ENCODE measurements around the gene SEC14L3. TPM values are rescaled to one million over a fixed set of nuclear protein-coding genes. Genes with fewer than 3 reads are reported as not detected.

SEC14L3 gene
- total RNA-seq, 1 experiment from 2014 or later: not detected

GRCh38 chr22:30420347-30421125 lies 51.3 kb downstream of the SEC14L3 start:
- peaks cover 46% of the 10 kb centered on the region for H3K36me3 Mint-ChIP-seq
- H3K4me3 Mint-ChIP-seq: no peak overlapping the region
- DNase-seq (ENCODE audit: low spot score) (no peak), ATAC-seq (no peak)
- CTCF ChIA-PET: no interaction called here
- no peaks in the 10 kb centered on the region for H3K9me3 Mint-ChIP-seq
- peaks cover 26% of the 10 kb centered on the region for H3K4me1 Mint-ChIP-seq
- TF ChIP-seq E2F1 (CRISPR knock-in tag; IDR thresholded peaks at IDR 0.05) (no peak), HMGA2 (CRISPR knock-in tag; IDR thresholded peaks at IDR 0.05) (no peak), ZNF512 (CRISPR knock-in tag; IDR thresholded peaks at IDR 0.05; ENCODE audit: borderline replicate concordance) (no peak), IRF2 (CRISPR knock-in tag; IDR thresholded peaks at IDR 0.05; ENCODE audit: borderline replicate concordance, low read depth) (no peak), ZNF532 (CRISPR knock-in tag; IDR thresholded peaks at IDR 0.05; ENCODE audit: borderline replicate concordance) (no peak), IRF1 (CRISPR knock-in tag; IDR thresholded peaks at IDR 0.05) (no peak), SOX15 (CRISPR knock-in tag; IDR thresholded peaks at IDR 0.05) (no peak), E2F5 (CRISPR knock-in tag; IDR thresholded peaks at IDR 0.05) (no peak)
- no peak overlapping the region for H3K27ac Mint-ChIP-seq
- POLR2A ChIA-PET: interaction anchor here (0.7 kb wide), 1 partner anchor 814 kb away, joined by 5 read pairs; no protein-coding TSS in a partner anchor
- no peaks in the 10 kb centered on the region; the same call in 1 of the 2 replicates for H3K27me3 Mint-ChIP-seq (ENCODE audit: low read depth)

- no peak for ATAC-seq
- no peak overlapping the region for H3K27ac Mint-ChIP-seq
- POLR2A ChIA-PET: no interaction called here
- peaks cover 5% of the 10 kb centered on the region for H3K4me1 Mint-ChIP-seq
- CTCF ChIA-PET: interaction anchor here (0.9 kb wide), 1 partner anchor 30 kb away, joined by 3 read pairs; the partner anchor contains the start of gene RNF215
- H3K9me3 Mint-ChIP-seq: no peaks in the 10 kb centered on the region
- H3K36me3 Mint-ChIP-seq: peaks cover 53% of the 10 kb centered on the region
- no peak for DNase-seq (ENCODE audit: low spot score)
- no peak overlapping the region for H3K4me3 Mint-ChIP-seq
- H3K27me3 Mint-ChIP-seq (ENCODE audit: low read depth): no peaks in the 10 kb centered on the region
- no peak for TF ChIP-seq ZNF396 (CRISPR knock-in tag; IDR thresholded peaks at IDR 0.05; ENCODE audit: borderline replicate concordance)
- no peak for TF ChIP-seq NFATC4 (CRISPR knock-in tag; IDR thresholded peaks at IDR 0.05)
- no peak for TF ChIP-seq ZNF512 (CRISPR knock-in tag; IDR thresholded peaks at IDR 0.05; ENCODE audit: borderline replicate concordance)
- no peak for TF ChIP-seq ZNF263 (CRISPR knock-in tag; IDR thresholded peaks at IDR 0.05; ENCODE audit: low read depth)
- TF ChIP-seq TEAD4 (CRISPR knock-in tag; IDR thresholded peaks at IDR 0.05): no peak
- TF ChIP-seq ELF4 (CRISPR knock-in tag; IDR thresholded peaks at IDR 0.05; ENCODE audit: low read depth): no peak
- no peak for TF ChIP-seq ATF3 (CRISPR knock-in tag; conservative IDR thresholded peaks at IDR 0.05)
- no peak for TF ChIP-seq ZNF138 (CRISPR knock-in tag; conservative IDR thresholded peaks at IDR 0.05)
- no peak for TF ChIP-seq FOXK1 (CRISPR knock-in tag; IDR thresholded peaks at IDR 0.05)
- no peak for TF ChIP-seq HMGXB4 (CRISPR knock-in tag; IDR thresholded peaks at IDR 0.05)
- TF ChIP-seq RELA (CRISPR knock-in tag; IDR thresholded peaks at IDR 0.05; ENCODE audit: borderline replicate concordance): no peak
- TF ChIP-seq RORB (CRISPR knock-in tag; IDR thresholded peaks at IDR 0.05): no peak
Measured at GRCh38 chr22:30416837-30417236, 55.0 kb downstream of the SEC14L3 start.

All from WTC11 (cell line).